RWPE2 (cell line): ENCODE data around the gene RIPPLY1.

Source experiments
- ATAC-seq: fragments of 200-7000 bp; cut with Tn5 transposase; 3 replicates; pipeline ENCODE4 v1.9.1; 2021; ENCODE audit warnings: low read depth
- DNase-seq: peaks from one replicate; pipeline ENCODE4 v3.0.0-alpha.2; 2020; ENCODE audit warnings: low spot score
- H3K27ac ChIP-seq: fragments of 450-650 bp; 2 replicates; pipeline ENCODE4 v1.5.1; 2017; ENCODE audit warnings: mild to moderate bottlenecking; ENCODE audit not compliant: poor library complexity, severe bottlenecking
- H3K27me3 ChIP-seq: fragments of 250-450 bp; sonication (Bioruptor Pico); 2 replicates; pipeline ENCODE4 v1.5.1; 2021; ENCODE audit warnings: mild to moderate bottlenecking, moderate library complexity; ENCODE audit not compliant: insufficient read depth, poor library complexity, severe bottlenecking
- H3K36me3 ChIP-seq: fragments of 250-450 bp; sonication (Bioruptor Pico); 2 replicates; pipeline ENCODE4 v1.5.1; 2020; ENCODE audit warnings: low read depth, mild to moderate bottlenecking, moderate library complexity
- H3K4me1 ChIP-seq: fragments of 250-450 bp; sonication (Bioruptor Pico); 2 replicates; pipeline ENCODE4 v1.5.1; 2021; ENCODE audit warnings: mild to moderate bottlenecking, moderate library complexity; ENCODE audit not compliant: insufficient read depth, poor library complexity, severe bottlenecking
- H3K4me3 ChIP-seq: fragments of 250-450 bp; sonication (Bioruptor Pico); 2 replicates; pipeline ENCODE4 v1.5.1; 2021; ENCODE audit warnings: mild to moderate bottlenecking, moderate library complexity; ENCODE audit not compliant: severe bottlenecking
- H3K9me3 ChIP-seq: fragments of 250-450 bp; sonication (Bioruptor Pico); 2 replicates; pipeline ENCODE4 v1.5.1; 2021; ENCODE audit warnings: mild to moderate bottlenecking, moderate library complexity; ENCODE audit not compliant: severe bottlenecking
- CTCF ChIP-seq: fragments of 450-650 bp; IDR thresholded peaks from one replicate; pipeline ENCODE4 v1.5.1; 2017; ENCODE audit warnings: mild to moderate bottlenecking, moderate library complexity; ENCODE audit not compliant: poor library complexity, severe bottlenecking

The RIPPLY1 gene

GRCh38 chrX:106949366-106949765, 46.2 kb upstream of the RIPPLY1 start:
- Histone ChIP-seq H3K27me3 (no peaks in the 10 kb centered on the region), H3K9me3 (no peaks in the 10 kb centered on the region), H3K4me1 (no peaks in the 10 kb centered on the region), H3K36me3 (peaks cover 7% of the 10 kb centered on the region), H3K27ac (no peak overlapping the region), H3K4me3 (no peak overlapping the region)
- ATAC-seq (no peak), DNase-seq (no peak)
- no peak for TF ChIP-seq CTCF

- Histone ChIP-seq H3K36me3 (peaks cover 7% of the 10 kb centered on the region), H3K9me3 (no peaks in the 10 kb centered on the region), H3K27me3 (no peaks in the 10 kb centered on the region), H3K27ac (no peak overlapping the region), H3K4me1 (no peaks in the 10 kb centered on the region), H3K4me3 (no peak overlapping the region)
- TF ChIP-seq CTCF, result no peak
- ATAC-seq (0 out of 3 replicates have a peak, but pooled peaks have one; percentile 41), DNase-seq (no peak)
These were observed 45.5 kb upstream of the RIPPLY1 start for GRCh38 chrX:106948641-106949040.

- no peaks in the 10 kb centered on the region for H3K36me3 ChIP-seq
These were observed 43.3 kb upstream of the RIPPLY1 start for GRCh38 chrX:106946464-106946863.

GRCh38 chrX:106940068-106940467, 36.9 kb upstream of the RIPPLY1 start:
- no peak overlapping the region for H3K4me3 ChIP-seq
- TF ChIP-seq CTCF, result no peak
- no peak overlapping the region for H3K27ac ChIP-seq
- H3K4me1 ChIP-seq, result no peaks in the 10 kb centered on the region
- no peaks in the 10 kb centered on the region for H3K27me3 ChIP-seq
- no peaks in the 10 kb centered on the region for H3K9me3 ChIP-seq
- DNase-seq (no peak), ATAC-seq (no peak)
- no peaks in the 10 kb centered on the region for H3K36me3 ChIP-seq

More at GRCh38 chrX:106946464-106946863, 43.3 kb upstream of the RIPPLY1 start:
- Histone ChIP-seq H3K27ac (no peak overlapping the region), H3K4me1 (no peaks in the 10 kb centered on the region), H3K4me3 (no peak overlapping the region), H3K9me3 (no peaks in the 10 kb centered on the region), H3K27me3 (no peaks in the 10 kb centered on the region)
- DNase-seq, result no peak
- ATAC-seq, result no peak
- TF ChIP-seq CTCF, result no peak

- ATAC-seq (no peak), DNase-seq (no peak)
- Histone ChIP-seq H3K36me3 (no peaks in the 10 kb centered on the region), H3K27me3 (no peaks in the 10 kb centered on the region), H3K4me1 (no peaks in the 10 kb centered on the region), H3K4me3 (no peak overlapping the region), H3K9me3 (no peaks in the 10 kb centered on the region), H3K27ac (no peak overlapping the region)
- TF ChIP-seq CTCF, result no peak
These were observed 36.4 kb upstream of the RIPPLY1 start for GRCh38 chrX:106939566-106939965.
